Measurements from ENCODE around the gene NRXN2. TPM values are rescaled to one million over a fixed set of nuclear protein-coding genes. Genes with fewer than 3 reads are reported as not detected.

The NRXN2 gene
- total RNA-seq, 1 experiment from 2014 or later, result 0.15 TPM

DNA sequence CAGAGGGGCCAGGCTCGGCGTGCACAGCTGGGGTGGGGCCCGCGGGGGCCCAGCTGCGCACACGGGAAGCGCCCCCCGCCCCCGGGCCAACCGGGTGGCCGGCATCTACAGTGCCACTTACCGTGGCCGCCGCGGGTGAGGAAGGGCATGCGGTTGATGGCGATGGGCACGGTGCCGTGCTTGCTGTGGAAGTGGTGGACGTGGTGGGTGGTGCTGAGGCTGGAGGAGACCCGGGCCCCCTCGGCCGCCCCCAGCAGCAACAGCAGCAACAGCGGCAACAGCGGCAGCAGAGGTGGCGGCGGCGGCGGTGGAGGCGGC is 80.6 kb downstream of the NRXN2 start:
- intact Hi-C loops (cut with micrococcal nuclease; ENCODE audit: unreplicated experiment), result no loop called here
- TF ChIP-seq, protein P1, sequence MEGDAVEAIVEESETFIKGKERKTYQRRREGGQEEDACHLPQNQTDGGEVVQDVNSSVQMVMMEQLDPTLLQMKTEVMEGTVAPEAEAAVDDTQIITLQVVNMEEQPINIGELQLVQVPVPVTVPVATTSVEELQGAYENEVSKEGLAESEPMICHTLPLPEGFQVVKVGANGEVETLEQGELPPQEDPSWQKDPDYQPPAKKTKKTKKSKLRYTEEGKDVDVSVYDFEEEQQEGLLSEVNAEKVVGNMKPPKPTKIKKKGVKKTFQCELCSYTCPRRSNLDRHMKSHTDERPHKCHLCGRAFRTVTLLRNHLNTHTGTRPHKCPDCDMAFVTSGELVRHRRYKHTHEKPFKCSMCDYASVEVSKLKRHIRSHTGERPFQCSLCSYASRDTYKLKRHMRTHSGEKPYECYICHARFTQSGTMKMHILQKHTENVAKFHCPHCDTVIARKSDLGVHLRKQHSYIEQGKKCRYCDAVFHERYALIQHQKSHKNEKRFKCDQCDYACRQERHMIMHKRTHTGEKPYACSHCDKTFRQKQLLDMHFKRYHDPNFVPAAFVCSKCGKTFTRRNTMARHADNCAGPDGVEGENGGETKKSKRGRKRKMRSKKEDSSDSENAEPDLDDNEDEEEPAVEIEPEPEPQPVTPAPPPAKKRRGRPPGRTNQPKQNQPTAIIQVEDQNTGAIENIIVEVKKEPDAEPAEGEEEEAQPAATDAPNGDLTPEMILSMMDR (IDR thresholded peaks at IDR 0.05), result no peak
- TF ChIP-seq, protein P2, sequence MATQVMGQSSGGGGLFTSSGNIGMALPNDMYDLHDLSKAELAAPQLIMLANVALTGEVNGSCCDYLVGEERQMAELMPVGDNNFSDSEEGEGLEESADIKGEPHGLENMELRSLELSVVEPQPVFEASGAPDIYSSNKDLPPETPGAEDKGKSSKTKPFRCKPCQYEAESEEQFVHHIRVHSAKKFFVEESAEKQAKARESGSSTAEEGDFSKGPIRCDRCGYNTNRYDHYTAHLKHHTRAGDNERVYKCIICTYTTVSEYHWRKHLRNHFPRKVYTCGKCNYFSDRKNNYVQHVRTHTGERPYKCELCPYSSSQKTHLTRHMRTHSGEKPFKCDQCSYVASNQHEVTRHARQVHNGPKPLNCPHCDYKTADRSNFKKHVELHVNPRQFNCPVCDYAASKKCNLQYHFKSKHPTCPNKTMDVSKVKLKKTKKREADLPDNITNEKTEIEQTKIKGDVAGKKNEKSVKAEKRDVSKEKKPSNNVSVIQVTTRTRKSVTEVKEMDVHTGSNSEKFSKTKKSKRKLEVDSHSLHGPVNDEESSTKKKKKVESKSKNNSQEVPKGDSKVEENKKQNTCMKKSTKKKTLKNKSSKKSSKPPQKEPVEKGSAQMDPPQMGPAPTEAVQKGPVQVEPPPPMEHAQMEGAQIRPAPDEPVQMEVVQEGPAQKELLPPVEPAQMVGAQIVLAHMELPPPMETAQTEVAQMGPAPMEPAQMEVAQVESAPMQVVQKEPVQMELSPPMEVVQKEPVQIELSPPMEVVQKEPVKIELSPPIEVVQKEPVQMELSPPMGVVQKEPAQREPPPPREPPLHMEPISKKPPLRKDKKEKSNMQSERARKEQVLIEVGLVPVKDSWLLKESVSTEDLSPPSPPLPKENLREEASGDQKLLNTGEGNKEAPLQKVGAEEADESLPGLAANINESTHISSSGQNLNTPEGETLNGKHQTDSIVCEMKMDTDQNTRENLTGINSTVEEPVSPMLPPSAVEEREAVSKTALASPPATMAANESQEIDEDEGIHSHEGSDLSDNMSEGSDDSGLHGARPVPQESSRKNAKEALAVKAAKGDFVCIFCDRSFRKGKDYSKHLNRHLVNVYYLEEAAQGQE (IDR thresholded peaks at IDR 0.05; ENCODE audit: insufficient read depth in 1 of 2, low read depth in 2 of 2, low read length in 1 of 2), result no peak
- TF ChIP-seq TCF7L2 (IDR thresholded peaks at IDR 0.05; ENCODE audit: low read depth, low read length) (no peak), POLR2AphosphoS5 (IDR thresholded peaks at IDR 0.05; ENCODE audit: low read depth, low read length) (no peak), SIN3A (IDR thresholded peaks at IDR 0.05; ENCODE audit: borderline replicate concordance, insufficient read depth, low read depth, low read length) (no peak)
- no peaks in the 10 kb centered on the region for H3K9me3 ChIP-seq (ENCODE audit: control insufficient read depth, insufficient read depth, low read depth, low read length)
- DNase-seq (ENCODE audit: low read depth, low spot score), result no peak
- no peaks in the 10 kb centered on the region for H3K36me3 ChIP-seq (ENCODE audit: control insufficient read depth, insufficient read depth, low read length)
- H3K27ac ChIP-seq (ENCODE audit: low read length), result no peak overlapping the region
- CTCF ChIA-PET, result no interaction called here
- POLR2A ChIA-PET, result no interaction called here
- no peak for ATAC-seq
- in situ Hi-C loops (cut with HindIII; ENCODE audit: low pct_unique_long_range_greater_than_20kb, low sequenced_read_pairs), result no loop called here
- no peak overlapping the region; a peak in 1 of 4 replicates for H3K4me3 ChIP-seq (ENCODE audit: low read depth in 2 of 2, low read length in 2 of 2)
- BruUV-seq (replicated peaks), result no TSS peak
- H3K27me3 ChIP-seq (ENCODE audit: control insufficient read depth, insufficient read depth, low read length), result peaks cover 25% of the 10 kb centered on the region
- H3K4me1 ChIP-seq (ENCODE audit: control insufficient read depth, insufficient read depth, low read length), result no peaks in the 10 kb centered on the region

DNA sequence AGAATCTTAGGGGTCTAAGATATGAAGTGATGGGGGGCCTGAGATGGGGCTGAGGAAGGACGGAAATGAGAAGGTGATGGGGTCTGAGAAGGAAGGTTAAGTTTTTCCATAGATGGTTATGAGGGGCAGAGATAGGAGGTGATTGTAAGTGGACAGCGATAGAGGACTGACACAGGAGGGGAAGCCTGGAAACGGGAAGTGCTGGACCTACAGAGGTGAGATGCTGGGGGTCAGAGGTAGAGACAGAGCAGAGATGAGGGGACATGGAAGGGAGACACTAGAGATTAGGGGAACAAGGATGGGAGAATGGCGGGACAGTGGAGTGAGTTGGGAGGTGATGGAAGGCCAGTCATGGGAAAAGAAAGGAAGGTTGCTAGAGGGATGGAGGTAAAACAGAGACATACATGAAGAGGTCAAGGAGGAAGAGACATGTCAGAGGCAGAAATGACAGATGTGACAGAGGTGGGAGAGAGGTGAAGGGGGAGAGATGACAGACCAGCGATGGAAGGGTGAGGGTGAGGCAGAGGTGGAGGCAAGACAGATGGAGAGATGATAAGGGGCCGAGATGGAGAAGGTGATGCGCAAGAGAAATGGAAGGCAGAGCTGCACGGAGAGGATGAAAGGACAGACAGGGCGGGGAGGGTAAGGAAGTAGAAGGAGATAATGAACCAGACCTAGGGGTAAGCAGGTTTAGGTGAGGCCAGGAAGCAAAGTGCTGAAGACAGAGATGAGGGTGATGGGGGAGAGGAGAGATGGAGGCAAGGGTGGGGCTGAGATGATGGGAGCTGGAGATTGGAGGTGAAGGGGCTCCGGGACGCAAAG is 81.2 kb downstream of the NRXN2 start:
- no peak overlapping the region for H3K27ac ChIP-seq (ENCODE audit: low read length)
- TF ChIP-seq SIN3A (IDR thresholded peaks at IDR 0.05; ENCODE audit: borderline replicate concordance, insufficient read depth, low read depth, low read length) (no peak), TCF7L2 (IDR thresholded peaks at IDR 0.05; ENCODE audit: low read depth, low read length) (no peak), POLR2AphosphoS5 (IDR thresholded peaks at IDR 0.05; ENCODE audit: low read depth, low read length) (no peak)
- TF ChIP-seq, protein P2 (IDR thresholded peaks at IDR 0.05; ENCODE audit: insufficient read depth in 1 of 2, low read depth in 2 of 2, low read length in 1 of 2), result no peak
- TF ChIP-seq, protein P1 (IDR thresholded peaks at IDR 0.05), result no peak
- no peak overlapping the region for H3K4me3 ChIP-seq (ENCODE audit: low read depth in 2 of 2, low read length in 2 of 2)
- ATAC-seq (no peak), DNase-seq (ENCODE audit: low read depth, low spot score) (no peak)
- no TSS peak for BruUV-seq (replicated peaks)
- H3K36me3 ChIP-seq (ENCODE audit: control insufficient read depth, insufficient read depth, low read length), result no peaks in the 10 kb centered on the region
- in situ Hi-C loops (cut with HindIII; ENCODE audit: low pct_unique_long_range_greater_than_20kb, low sequenced_read_pairs), result no loop called here
- peaks cover 25% of the 10 kb centered on the region for H3K27me3 ChIP-seq (ENCODE audit: control insufficient read depth, insufficient read depth, low read length)
- ChIA-PET CTCF (no interaction called here), POLR2A (no interaction called here)
- intact Hi-C loops (cut with micrococcal nuclease; ENCODE audit: unreplicated experiment), result no loop called here
- no peaks in the 10 kb centered on the region for H3K9me3 ChIP-seq (ENCODE audit: control insufficient read depth, insufficient read depth, low read depth, low read length)
- no peaks in the 10 kb centered on the region for H3K4me1 ChIP-seq (ENCODE audit: control insufficient read depth, insufficient read depth, low read length)
